ENCODE measurements around the gene GRAP2.

The GRAP2 gene

GRCh38 chr22:39908737-39909136 lies 7.9 kb downstream of the GRAP2 start:
- TF ChIP-seq SIN3A (IDR thresholded peaks at IDR 0.05; ENCODE audit: borderline replicate concordance, insufficient read depth, low read length) (no peak), FOXP2 (optimal IDR thresholded peaks at IDR 0.05; ENCODE audit: borderline replicate concordance, extremely low read depth, extremely low read length, insufficient read depth) (no peak), TAF1 (IDR thresholded peaks at IDR 0.05; ENCODE audit: borderline replicate concordance, insufficient read depth, low read length) (no peak)
- TF ChIP-seq, protein P1, sequence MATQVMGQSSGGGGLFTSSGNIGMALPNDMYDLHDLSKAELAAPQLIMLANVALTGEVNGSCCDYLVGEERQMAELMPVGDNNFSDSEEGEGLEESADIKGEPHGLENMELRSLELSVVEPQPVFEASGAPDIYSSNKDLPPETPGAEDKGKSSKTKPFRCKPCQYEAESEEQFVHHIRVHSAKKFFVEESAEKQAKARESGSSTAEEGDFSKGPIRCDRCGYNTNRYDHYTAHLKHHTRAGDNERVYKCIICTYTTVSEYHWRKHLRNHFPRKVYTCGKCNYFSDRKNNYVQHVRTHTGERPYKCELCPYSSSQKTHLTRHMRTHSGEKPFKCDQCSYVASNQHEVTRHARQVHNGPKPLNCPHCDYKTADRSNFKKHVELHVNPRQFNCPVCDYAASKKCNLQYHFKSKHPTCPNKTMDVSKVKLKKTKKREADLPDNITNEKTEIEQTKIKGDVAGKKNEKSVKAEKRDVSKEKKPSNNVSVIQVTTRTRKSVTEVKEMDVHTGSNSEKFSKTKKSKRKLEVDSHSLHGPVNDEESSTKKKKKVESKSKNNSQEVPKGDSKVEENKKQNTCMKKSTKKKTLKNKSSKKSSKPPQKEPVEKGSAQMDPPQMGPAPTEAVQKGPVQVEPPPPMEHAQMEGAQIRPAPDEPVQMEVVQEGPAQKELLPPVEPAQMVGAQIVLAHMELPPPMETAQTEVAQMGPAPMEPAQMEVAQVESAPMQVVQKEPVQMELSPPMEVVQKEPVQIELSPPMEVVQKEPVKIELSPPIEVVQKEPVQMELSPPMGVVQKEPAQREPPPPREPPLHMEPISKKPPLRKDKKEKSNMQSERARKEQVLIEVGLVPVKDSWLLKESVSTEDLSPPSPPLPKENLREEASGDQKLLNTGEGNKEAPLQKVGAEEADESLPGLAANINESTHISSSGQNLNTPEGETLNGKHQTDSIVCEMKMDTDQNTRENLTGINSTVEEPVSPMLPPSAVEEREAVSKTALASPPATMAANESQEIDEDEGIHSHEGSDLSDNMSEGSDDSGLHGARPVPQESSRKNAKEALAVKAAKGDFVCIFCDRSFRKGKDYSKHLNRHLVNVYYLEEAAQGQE (IDR thresholded peaks at IDR 0.05; ENCODE audit: insufficient read depth in 1 of 2, low read depth in 2 of 2, low read length in 2 of 2) = no peak

DNA sequence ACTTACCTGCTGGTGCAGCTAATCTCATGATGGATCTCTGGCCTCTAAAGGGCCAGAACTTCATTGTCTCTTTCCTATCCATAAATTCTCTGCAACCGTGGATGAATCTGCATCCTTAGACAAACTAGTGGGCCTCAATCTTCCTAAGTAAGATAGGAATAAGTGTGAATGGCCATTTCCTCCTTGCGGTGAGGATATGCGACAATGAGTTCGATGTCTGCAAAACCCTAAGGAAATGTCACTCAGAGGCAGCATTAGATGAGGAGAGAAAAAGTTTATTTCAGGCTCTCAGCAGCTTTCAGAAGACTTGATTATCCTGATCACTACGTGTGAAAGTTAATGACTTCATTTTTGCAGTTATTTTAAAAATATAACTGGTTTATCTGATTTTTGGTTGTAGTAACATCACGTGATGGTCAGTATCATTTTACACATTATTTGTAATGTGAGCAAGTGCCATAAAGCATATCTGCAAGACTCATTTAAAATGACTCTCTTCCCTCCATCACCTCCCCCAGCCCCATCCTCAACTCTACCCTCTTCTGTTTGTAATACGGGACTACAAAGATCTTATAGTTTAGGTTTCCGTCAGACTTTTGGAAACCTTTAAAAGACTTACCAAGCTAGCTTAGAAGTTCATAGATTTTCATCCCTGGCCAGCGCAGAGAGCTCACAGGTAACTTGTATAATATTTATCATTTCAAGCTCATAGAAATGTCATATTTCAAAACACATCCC lies 10.2 kb downstream of the GRAP2 start:
- TF ChIP-seq FOXP2 (optimal IDR thresholded peaks at IDR 0.05; ENCODE audit: borderline replicate concordance, extremely low read depth, extremely low read length, insufficient read depth) = no peak
- no peak for TF ChIP-seq SIN3A (IDR thresholded peaks at IDR 0.05; ENCODE audit: borderline replicate concordance, insufficient read depth, low read length)
- no peak for TF ChIP-seq POLR2AphosphoS5 (IDR thresholded peaks at IDR 0.05; ENCODE audit: low read depth, low read length)
- no peak for TF ChIP-seq TAF1 (IDR thresholded peaks at IDR 0.05; ENCODE audit: borderline replicate concordance, insufficient read depth, low read length)
- TF ChIP-seq, protein P1 (IDR thresholded peaks at IDR 0.05; ENCODE audit: insufficient read depth in 1 of 2, low read depth in 2 of 2, low read length in 2 of 2) = no peak

DNA sequence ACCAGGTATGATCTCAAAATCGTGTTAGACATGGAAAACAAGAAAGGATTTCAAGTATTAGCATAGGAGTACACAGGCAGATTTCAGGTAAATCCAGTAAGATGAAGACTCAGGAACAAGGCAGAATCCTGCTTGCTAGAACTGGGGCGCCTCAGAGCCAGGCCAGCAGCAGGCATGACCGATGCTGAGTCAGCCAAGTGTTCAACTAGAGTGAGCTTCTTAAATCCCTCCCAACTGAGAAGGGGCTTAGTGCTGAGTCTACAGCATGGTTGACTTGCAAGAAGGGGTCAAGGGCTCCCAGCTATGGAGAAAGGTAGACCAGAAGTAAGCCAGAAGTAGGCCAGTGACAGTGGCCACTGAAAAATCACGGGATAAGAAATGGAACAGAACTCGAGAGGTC lies 12.4 kb downstream of the GRAP2 start:
- TF ChIP-seq, protein P1 (IDR thresholded peaks at IDR 0.05; ENCODE audit: insufficient read depth in 1 of 2, low read depth in 2 of 2, low read length in 2 of 2) = no peak
- TF ChIP-seq POLR2AphosphoS5 (IDR thresholded peaks at IDR 0.05; ENCODE audit: low read depth, low read length) = no peak
- no peak for TF ChIP-seq FOXP2 (optimal IDR thresholded peaks at IDR 0.05; ENCODE audit: borderline replicate concordance, extremely low read depth, extremely low read length, insufficient read depth)
- TF ChIP-seq TAF1 (IDR thresholded peaks at IDR 0.05; ENCODE audit: borderline replicate concordance, insufficient read depth, low read length) = no peak
- no peak for TF ChIP-seq SIN3A (IDR thresholded peaks at IDR 0.05; ENCODE audit: borderline replicate concordance, insufficient read depth, low read length)

DNA sequence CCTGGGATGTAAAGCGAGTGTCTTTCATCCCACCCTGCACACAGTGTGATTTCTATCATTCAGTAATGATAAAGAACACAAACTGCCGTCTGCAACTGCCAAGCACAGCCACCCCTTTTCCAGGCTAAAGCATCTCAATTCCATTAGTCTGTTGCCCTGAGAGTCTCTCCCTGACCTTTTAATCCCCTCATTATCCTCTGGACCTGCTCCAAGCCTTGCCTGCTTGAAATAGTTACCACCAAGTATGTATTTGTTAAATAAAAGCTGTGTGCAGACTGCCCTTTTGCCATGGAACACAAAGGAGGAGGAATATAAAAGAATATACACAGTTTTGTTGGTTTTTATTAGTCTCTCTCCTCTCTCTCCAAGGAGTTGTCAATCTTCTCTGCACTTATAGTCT lies 13.0 kb downstream of the GRAP2 start:
- TF ChIP-seq SIN3A (IDR thresholded peaks at IDR 0.05; ENCODE audit: borderline replicate concordance, insufficient read depth, low read length) (no peak), TAF1 (IDR thresholded peaks at IDR 0.05; ENCODE audit: borderline replicate concordance, insufficient read depth, low read length) (no peak)

- TF ChIP-seq TAF1 (IDR thresholded peaks at IDR 0.05; ENCODE audit: borderline replicate concordance, insufficient read depth, low read length) (no peak), POLR2AphosphoS5 (IDR thresholded peaks at IDR 0.05; ENCODE audit: low read depth, low read length) (no peak), FOXP2 (optimal IDR thresholded peaks at IDR 0.05; ENCODE audit: borderline replicate concordance, extremely low read depth, extremely low read length, insufficient read depth) (no peak), SIN3A (IDR thresholded peaks at IDR 0.05; ENCODE audit: borderline replicate concordance, insufficient read depth, low read length) (no peak)
- TF ChIP-seq, protein P1 (IDR thresholded peaks at IDR 0.05; ENCODE audit: insufficient read depth in 1 of 2, low read depth in 2 of 2, low read length in 2 of 2) = no peak
Measured at GRCh38 chr22:39914584-39914983, 13.7 kb downstream of the GRAP2 start.
